ENCODE data around the gene EPN2. TPM values are rescaled to one million over a fixed set of nuclear protein-coding genes. Genes with fewer than 3 reads are reported as not detected.

Gene EPN2
- total RNA-seq, 4 donors from 2014 or later: 21.8 to 32.3 (median 24.7) TPM

- H3K27ac ChIP-seq: peak overlapping the region in 1 of 3 donors; percentile 48
- 83 to 85% methylated on average over 12 of the region's 12 CpGs for WGBS, 2 donors
- peak in 1 of 2 donors; percentile 30 for DNase-seq
- H3K4me3 ChIP-seq (replicated peaks in 1 of 3): no peak overlapping the region
- TF ChIP-seq POLR2A (IDR thresholded peaks at IDR 0.05) (no peak), CTCF (IDR thresholded peaks at IDR 0.05) (no peak)
- peaks cover 0 to 3% of the 10 kb centered on the region in 2 donors for H3K4me1 ChIP-seq
- no peaks in the 10 kb centered on the region for H3K9me3 ChIP-seq
- H3K27me3 ChIP-seq: no peaks in the 10 kb centered on the region
- H3K36me3 ChIP-seq: no peaks in the 10 kb centered on the region
- intact Hi-C loops (cut with DNase I): loop anchor here (10.0 kb wide), 1 partner anchor 395 kb away; no protein-coding TSS in a partner anchor
These were observed 132.8 kb downstream of the EPN2 start for GRCh38 chr17:19369846-19370492.

- TF ChIP-seq CTCF (IDR thresholded peaks at IDR 0.05): no peak
- no peak for TF ChIP-seq POLR2A (IDR thresholded peaks at IDR 0.05)
- peaks cover 0 to 3% of the 10 kb centered on the region in 2 donors for H3K4me1 ChIP-seq
- DNase-seq: peak in 1 of 2 donors; percentile 34
- WGBS, 2 donors: 68% methylated on average over 5 of the region's 7 CpGs; no CpG with 5 or more reads in 1 of the 2 donors
- H3K27me3 ChIP-seq: no peaks in the 10 kb centered on the region
- no peak overlapping the region for H3K27ac ChIP-seq
- no peaks in the 10 kb centered on the region for H3K36me3 ChIP-seq
- H3K4me3 ChIP-seq (replicated peaks in 1 of 3): no peak overlapping the region
- H3K9me3 ChIP-seq: no peaks in the 10 kb centered on the region
- intact Hi-C loops (cut with DNase I): no loop called here
These were observed 133.4 kb downstream of the EPN2 start for GRCh38 chr17:19370493-19370960.

GRCh38 chr17:19371259-19372010 lies 134.3 kb downstream of the EPN2 start:
- Histone ChIP-seq H3K4me3 (replicated peaks in 1 of 3) (no peak overlapping the region), H3K9me3 (no peaks in the 10 kb centered on the region), H3K27me3 (no peaks in the 10 kb centered on the region), H3K4me1 (peaks cover 0 to 3% of the 10 kb centered on the region in 2 donors), H3K36me3 (no peaks in the 10 kb centered on the region), H3K27ac (no peak overlapping the region)
- WGBS, 2 donors: 89 to 94% methylated on average over 6 to 7 of the region's 7 CpGs
- no peak for DNase-seq
- intact Hi-C loops (cut with DNase I): no loop called here
- TF ChIP-seq POLR2A (IDR thresholded peaks at IDR 0.05): no peak
- no peak for TF ChIP-seq CTCF (IDR thresholded peaks at IDR 0.05)

GRCh38 chr17:19372011-19372370 lies 134.8 kb downstream of the EPN2 start:
- Histone ChIP-seq H3K27ac (no peak overlapping the region), H3K4me1 (peaks cover 0 to 3% of the 10 kb centered on the region in 2 donors), H3K27me3 (no peaks in the 10 kb centered on the region), H3K4me3 (replicated peaks in 1 of 3) (no peak overlapping the region), H3K36me3 (no peaks in the 10 kb centered on the region), H3K9me3 (no peaks in the 10 kb centered on the region)
- intact Hi-C loops (cut with DNase I): no loop called here
- WGBS, 2 donors: 83 to 89% methylated on average over 9 of the region's 9 CpGs
- TF ChIP-seq CTCF (IDR thresholded peaks at IDR 0.05): no peak
- TF ChIP-seq POLR2A (IDR thresholded peaks at IDR 0.05): no peak
- DNase-seq: no peak

- WGBS, 2 donors: 88 to 89% methylated on average over 12 of the region's 12 CpGs
- DNase-seq: no peak
- intact Hi-C loops (cut with DNase I): no loop called here
These were observed 135.3 kb downstream of the EPN2 start for GRCh38 chr17:19372439-19372838.

More at GRCh38 chr17:19372439-19372838, 135.3 kb downstream of the EPN2 start:
- no peak overlapping the region for H3K4me3 ChIP-seq (replicated peaks in 1 of 3)
- no peak overlapping the region for H3K27ac ChIP-seq
- peaks cover 0 to 3% of the 10 kb centered on the region in 2 donors for H3K4me1 ChIP-seq
- H3K36me3 ChIP-seq: no peaks in the 10 kb centered on the region
- no peak for TF ChIP-seq CTCF (IDR thresholded peaks at IDR 0.05)
- H3K9me3 ChIP-seq: no peaks in the 10 kb centered on the region
- no peaks in the 10 kb centered on the region for H3K27me3 ChIP-seq

Measured in thyroid gland (tissue), 4 donors.